ENCODE results near the gene MICALL1. TPM values are rescaled to one million over a fixed set of nuclear protein-coding genes. Genes with fewer than 3 reads are reported as not detected.

MICALL1 gene
- total and polyA plus RNA-seq, 8 donors: 15.0 to 36.8 (median 24.8) TPM

- H3K27me3 ChIP-seq: no peaks in the 10 kb centered on the region
- H3K4me3 ChIP-seq: no peak overlapping the region
- H3K27ac ChIP-seq: no peak overlapping the region
- H3K36me3 ChIP-seq: peaks cover 0 to 40% of the 10 kb centered on the region in 2 donors
- no peaks in the 10 kb centered on the region for H3K9me3 ChIP-seq
- intact Hi-C loops (cut with DNase I): no loop called here
- TF ChIP-seq CTCF (IDR thresholded peaks at IDR 0.05): no peak
- ATAC-seq (peak; percentile 49), DNase-seq (peak in 1 of 4 donors; percentile 67)
- H3K4me1 ChIP-seq: peaks cover 23 to 50% of the 10 kb centered on the region in 2 donors
Measured at GRCh38 chr22:37892566-37893335, 13.3 kb upstream of the MICALL1 start.

GRCh38 chr22:37893583-37893983 is 12.5 kb upstream of the MICALL1 start:
- DNase-seq (peak in 1 of 4 donors; percentile 65), ATAC-seq (peak; percentile 73)
- H3K27ac ChIP-seq: no peak overlapping the region

GRCh38 chr22:37894939-37895670 is 11.0 kb upstream of the MICALL1 start:
- Histone ChIP-seq H3K36me3 (peaks cover 0 to 16% of the 10 kb centered on the region in 2 donors), H3K9me3 (no peaks in the 10 kb centered on the region), H3K27ac (peak overlapping the region; percentile 16 to 76), H3K4me1 (peaks cover 19 to 52% of the 10 kb centered on the region in 2 donors), H3K4me3 (no peak overlapping the region), H3K27me3 (no peaks in the 10 kb centered on the region)
- ATAC-seq: peak; percentile 17
- intact Hi-C loops (cut with DNase I): no loop called here
- no peak for TF ChIP-seq CTCF (IDR thresholded peaks at IDR 0.05)
- DNase-seq: peak in 1 of 4 donors; percentile 51

More at GRCh38 chr22:37893583-37893983, 12.5 kb upstream of the MICALL1 start:
- intact Hi-C loops (cut with DNase I): no loop called here
- Histone ChIP-seq H3K9me3 (no peaks in the 10 kb centered on the region), H3K4me1 (peaks cover 19 to 48% of the 10 kb centered on the region in 2 donors), H3K4me3 (no peak overlapping the region), H3K27me3 (no peaks in the 10 kb centered on the region), H3K36me3 (peaks cover 0 to 31% of the 10 kb centered on the region in 2 donors)
- no peak for TF ChIP-seq CTCF (IDR thresholded peaks at IDR 0.05)

GRCh38 chr22:37896181-37896592 is 9.9 kb upstream of the MICALL1 start:
- TF ChIP-seq CTCF (IDR thresholded peaks at IDR 0.05): no peak
- Histone ChIP-seq H3K9me3 (no peaks in the 10 kb centered on the region), H3K27ac (peak overlapping the region; percentile 68 to 76), H3K4me1 (peaks cover 19 to 52% of the 10 kb centered on the region in 2 donors), H3K4me3 (no peak overlapping the region), H3K27me3 (no peaks in the 10 kb centered on the region), H3K36me3 (peaks cover 0 to 5% of the 10 kb centered on the region in 2 donors)
- DNase-seq (no peak), ATAC-seq (peak; percentile 22)
- intact Hi-C loops (cut with DNase I): no loop called here

GRCh38 chr22:37896939-37897338 is 9.2 kb upstream of the MICALL1 start:
- intact Hi-C loops (cut with DNase I): no loop called here

More at GRCh38 chr22:37896939-37897338, 9.2 kb upstream of the MICALL1 start:
- H3K27ac ChIP-seq: peak overlapping the region; percentile 68 to 76
- H3K36me3 ChIP-seq: no peaks in the 10 kb centered on the region
- TF ChIP-seq CTCF (IDR thresholded peaks at IDR 0.05): no peak
- no peak for DNase-seq
- no peaks in the 10 kb centered on the region for H3K9me3 ChIP-seq
- H3K4me1 ChIP-seq: peaks cover 19 to 52% of the 10 kb centered on the region in 2 donors
- ATAC-seq: no peak
- no peaks in the 10 kb centered on the region for H3K27me3 ChIP-seq
- no peak overlapping the region for H3K4me3 ChIP-seq
